Skeletal muscle tissue (tissue), 4 donors: ENCODE results near the gene TRAPPC4. TPM values are rescaled to one million over a fixed set of nuclear protein-coding genes. Genes with fewer than 3 reads are reported as not detected.
"Not testable (repeated sequence)": the region's sequence is repeated elsewhere in the genome, so short reads cannot be mapped to it uniquely, and the experiment has no call there.

Experiments
- H3K27ac ChIP-seq: one replicate; pipeline ENCODE4 v1.7.0; 2013; ENCODE audit warnings: mild to moderate bottlenecking, low read depth, low read length, inconsistent platforms
- H3K27me3 ChIP-seq, 3 donors: one replicate each; pipeline ENCODE4 v1.7.0; 2013; ENCODE audit warnings: low read length in 3 of 3; ENCODE audit not compliant: control insufficient read depth in 3 of 3, insufficient read depth in 3 of 3
- H3K36me3 ChIP-seq, 3 donors: one replicate each; pipeline ENCODE4 v1.7.0; 2013; ENCODE audit warnings: low read length in 3 of 3; ENCODE audit not compliant: control insufficient read depth in 3 of 3, insufficient read depth in 3 of 3
- H3K4me1 ChIP-seq, 3 donors: one replicate each; pipeline ENCODE4 v1.7.0; 2013; ENCODE audit warnings: low read length in 3 of 3, mild to moderate bottlenecking in 3 of 3; ENCODE audit not compliant: control insufficient read depth in 3 of 3, insufficient read depth in 3 of 3
- H3K4me3 ChIP-seq, 3 donors: one replicate each; pipeline ENCODE4 v1.7.0; 2013; ENCODE audit warnings: low read length in 3 of 3
- H3K9ac ChIP-seq, 3 donors: one replicate each; pipeline ENCODE4 v1.7.0; 2013; ENCODE audit warnings: low read length in 3 of 3, mild to moderate bottlenecking in 3 of 3, moderate library complexity in 2 of 3, low read depth in 1 of 3
- H3K9me3 ChIP-seq, 3 donors: one replicate each; pipeline ENCODE4 v1.7.0; 2013; ENCODE audit warnings: low read length in 3 of 3; ENCODE audit not compliant: control insufficient read depth in 3 of 3
- total RNA-seq: library from RNA; depleted of rRNA; stranded (reverse); fragments of >200 nt; gene quantifications from one replicate; pipeline ENCODE4 v1.2.3, GENCODE V29; 2014
- donor health status: Osteomylitis.

Gene TRAPPC4
- total RNA-seq, 1 donor from 2014 or later, result 39.1 TPM

- Histone ChIP-seq H3K4me3 (no peak overlapping the region), H3K4me1 (peaks cover 5 to 8% (median 8%) of the 10 kb centered on the region in 3 donors), H3K27ac (no peak overlapping the region), H3K27me3 (no peaks in the 10 kb centered on the region), H3K36me3 (no peaks in the 10 kb centered on the region), H3K9ac (no peak overlapping the region), H3K9me3 (no peaks in the 10 kb centered on the region)
Measured at GRCh38 chr11:118988280-118988679, 30.3 kb upstream of the TRAPPC4 start.

- H3K36me3 ChIP-seq, result not testable (repeated sequence)
Measured at GRCh38 chr11:118991486-118992038, 27.0 kb upstream of the TRAPPC4 start.

GRCh38 chr11:118996926-118997626 is 21.5 kb upstream of the TRAPPC4 start:
- no peaks in the 10 kb centered on the region for H3K9me3 ChIP-seq
- peak overlapping the region; percentile 100 for H3K4me3 ChIP-seq
- no peaks in the 10 kb centered on the region for H3K27me3 ChIP-seq
- peaks cover 9 to 15% (median 13%) of the 10 kb centered on the region in 3 donors for H3K36me3 ChIP-seq
- peak overlapping the region; percentile 80 for H3K27ac ChIP-seq
- H3K9ac ChIP-seq, result peak overlapping the region; percentile 88 to 95 (median 92)
- peaks cover 20 to 33% (median 30%) of the 10 kb centered on the region in 3 donors for H3K4me1 ChIP-seq

More at GRCh38 chr11:118991486-118992038, 27.0 kb upstream of the TRAPPC4 start:
- not testable (repeated sequence) for H3K9ac ChIP-seq, H3K27ac ChIP-seq, H3K27me3 ChIP-seq, H3K9me3 ChIP-seq, H3K4me3 ChIP-seq, H3K4me1 ChIP-seq

GRCh38 chr11:118997627-118998387 is 20.8 kb upstream of the TRAPPC4 start, which contains the start of gene CENATAC:
Gene CENATAC (plus strand): TSS chr11:118998138. CDS start chr11:118998198, 60 bp downstream.
- Histone ChIP-seq H3K4me3 (peak within 1 kb of the TSS; percentile 100), H3K27ac (peak within 1 kb of the TSS; percentile 80), H3K4me1 (peaks cover 20 to 33% (median 30%) of the 10 kb centered on the region in 3 donors), H3K9ac (peak within 1 kb of the TSS; percentile 91 to 95 (median 92)), H3K36me3 (peaks cover 11 to 16% (median 13%) of the 10 kb centered on the region in 3 donors), H3K27me3 (no peaks in the 10 kb centered on the region), H3K9me3 (no peaks in the 10 kb centered on the region)

- Histone ChIP-seq H3K36me3 (peaks cover 13 to 20% (median 15%) of the 10 kb centered on the region in 3 donors), H3K27ac (peak overlapping the region; percentile 80), H3K4me3 (peak overlapping the region; percentile 100), H3K9me3 (no peaks in the 10 kb centered on the region), H3K9ac (peak overlapping the region; percentile 91 to 95 (median 92)), H3K27me3 (no peaks in the 10 kb centered on the region), H3K4me1 (peaks cover 20 to 33% (median 30%) of the 10 kb centered on the region in 3 donors)
Measured at GRCh38 chr11:118998388-118998717, 20.2 kb upstream of the TRAPPC4 start.

- H3K9me3 ChIP-seq, result no peaks in the 10 kb centered on the region
- H3K27ac ChIP-seq, result peak overlapping the region; percentile 80
- peak overlapping the region; percentile 100 for H3K4me3 ChIP-seq
- peaks cover 13 to 20% (median 16%) of the 10 kb centered on the region in 3 donors for H3K36me3 ChIP-seq
- H3K4me1 ChIP-seq, result peaks cover 20 to 33% (median 30%) of the 10 kb centered on the region in 3 donors
- H3K27me3 ChIP-seq, result no peaks in the 10 kb centered on the region
- peak overlapping the region; percentile 91 to 95 (median 92) for H3K9ac ChIP-seq
Measured at GRCh38 chr11:118998822-118999221, 19.7 kb upstream of the TRAPPC4 start.

GRCh38 chr11:119000906-119001305 is 17.7 kb upstream of the TRAPPC4 start:
- peaks cover 13 to 25% (median 19%) of the 10 kb centered on the region in 3 donors for H3K36me3 ChIP-seq
- H3K27me3 ChIP-seq, result no peaks in the 10 kb centered on the region
- peaks cover 20 to 33% (median 30%) of the 10 kb centered on the region in 3 donors for H3K4me1 ChIP-seq
- H3K27ac ChIP-seq, result no peak overlapping the region
- no peak overlapping the region for H3K4me3 ChIP-seq
- H3K9me3 ChIP-seq, result no peaks in the 10 kb centered on the region
- H3K9ac ChIP-seq, result no peak overlapping the region

GRCh38 chr11:119006656-119007055 is 11.9 kb upstream of the TRAPPC4 start:
- Histone ChIP-seq H3K9ac (no peak overlapping the region), H3K4me3 (no peak overlapping the region), H3K36me3 (peaks cover 14 to 44% (median 26%) of the 10 kb centered on the region in 3 donors), H3K9me3 (no peaks in the 10 kb centered on the region), H3K27me3 (no peaks in the 10 kb centered on the region), H3K27ac (no peak overlapping the region), H3K4me1 (no peaks in the 10 kb centered on the region)

- H3K9me3 ChIP-seq, result no peaks in the 10 kb centered on the region
- H3K27me3 ChIP-seq, result no peaks in the 10 kb centered on the region
- no peak overlapping the region for H3K27ac ChIP-seq
- H3K4me3 ChIP-seq, result no peak overlapping the region
- peaks cover 39 to 70% (median 62%) of the 10 kb centered on the region in 3 donors for H3K36me3 ChIP-seq
- H3K4me1 ChIP-seq, result peaks cover 4 to 9% (median 7%) of the 10 kb centered on the region in 3 donors
- H3K9ac ChIP-seq, result no peak overlapping the region
Measured at GRCh38 chr11:119011476-119012053, 7.0 kb upstream of the TRAPPC4 start.
